ENCODE measurements around the gene SH3PXD2A. TPM values are rescaled to one million over a fixed set of nuclear protein-coding genes. Genes with fewer than 3 reads are reported as not detected.

Gene SH3PXD2A
- total RNA-seq, 4 donors from 2014 or later: 12.1 to 68.5 (median 21.7) TPM

- no peaks in the 10 kb centered on the region for H3K9me3 ChIP-seq
- no peaks in the 10 kb centered on the region for H3K27me3 ChIP-seq
- DNase-seq: no peak
- H3K4me1 ChIP-seq: peaks cover 0 to 26% (median 0%) of the 10 kb centered on the region in 4 donors
- H3K27ac ChIP-seq: peak overlapping the region in 3 of 4 donors; percentile 38 to 71 (median 62)
- H3K36me3 ChIP-seq: no peaks in the 10 kb centered on the region
- no peak overlapping the region for H3K4me3 ChIP-seq
- TF ChIP-seq, protein P1, sequence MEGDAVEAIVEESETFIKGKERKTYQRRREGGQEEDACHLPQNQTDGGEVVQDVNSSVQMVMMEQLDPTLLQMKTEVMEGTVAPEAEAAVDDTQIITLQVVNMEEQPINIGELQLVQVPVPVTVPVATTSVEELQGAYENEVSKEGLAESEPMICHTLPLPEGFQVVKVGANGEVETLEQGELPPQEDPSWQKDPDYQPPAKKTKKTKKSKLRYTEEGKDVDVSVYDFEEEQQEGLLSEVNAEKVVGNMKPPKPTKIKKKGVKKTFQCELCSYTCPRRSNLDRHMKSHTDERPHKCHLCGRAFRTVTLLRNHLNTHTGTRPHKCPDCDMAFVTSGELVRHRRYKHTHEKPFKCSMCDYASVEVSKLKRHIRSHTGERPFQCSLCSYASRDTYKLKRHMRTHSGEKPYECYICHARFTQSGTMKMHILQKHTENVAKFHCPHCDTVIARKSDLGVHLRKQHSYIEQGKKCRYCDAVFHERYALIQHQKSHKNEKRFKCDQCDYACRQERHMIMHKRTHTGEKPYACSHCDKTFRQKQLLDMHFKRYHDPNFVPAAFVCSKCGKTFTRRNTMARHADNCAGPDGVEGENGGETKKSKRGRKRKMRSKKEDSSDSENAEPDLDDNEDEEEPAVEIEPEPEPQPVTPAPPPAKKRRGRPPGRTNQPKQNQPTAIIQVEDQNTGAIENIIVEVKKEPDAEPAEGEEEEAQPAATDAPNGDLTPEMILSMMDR (IDR thresholded peaks at IDR 0.05): no peak
- TF ChIP-seq POLR2A (IDR thresholded peaks at IDR 0.05): no peak
Observed at GRCh38 chr10:103669243-103669929, 186.0 kb downstream of the SH3PXD2A start.

DNA sequence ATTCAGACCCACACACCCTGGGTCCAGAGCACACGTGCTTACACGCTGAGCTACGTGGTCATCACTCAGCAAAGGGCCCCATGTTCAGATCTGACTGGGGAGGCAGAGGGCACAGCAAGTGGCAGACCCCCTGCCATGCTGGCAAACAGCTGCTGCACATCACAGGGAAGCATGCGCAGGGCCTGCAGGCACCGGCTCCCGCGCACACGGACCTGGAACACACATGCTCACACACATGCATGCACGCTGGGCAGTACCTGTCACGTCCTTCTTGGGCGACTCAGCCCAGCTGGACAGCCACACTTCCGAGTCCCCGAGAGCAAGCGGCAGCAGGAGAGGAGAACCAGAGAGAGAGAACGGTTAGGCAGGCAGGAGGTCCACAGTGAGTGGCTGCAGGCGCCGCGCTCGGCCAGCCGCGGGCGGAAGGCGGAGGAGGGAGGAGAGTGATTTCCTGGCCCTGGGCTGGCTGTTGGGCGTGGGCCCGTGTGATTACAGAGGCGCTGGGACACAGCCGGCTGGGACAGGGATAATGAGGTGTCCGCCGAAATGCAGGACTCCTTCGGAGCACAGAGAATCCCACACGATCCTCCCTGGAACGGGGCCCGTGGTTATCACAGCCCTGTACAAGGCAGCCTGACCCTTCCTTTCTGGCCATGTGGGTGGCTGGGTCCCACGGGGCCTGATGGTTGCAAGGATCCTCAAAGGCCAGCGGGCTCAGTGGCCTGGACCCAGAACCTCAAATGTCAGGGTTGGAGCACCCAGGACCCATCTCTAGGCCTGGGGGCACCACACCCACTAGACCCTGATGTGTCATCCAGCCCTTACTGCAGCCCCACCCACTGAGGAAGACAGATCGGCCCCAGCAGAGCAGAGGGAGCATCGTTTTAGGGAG lies 186.8 kb downstream of the SH3PXD2A start:
- peak overlapping the region in 3 of 4 donors; percentile 38 to 71 (median 62) for H3K27ac ChIP-seq
- H3K4me1 ChIP-seq: peaks cover 0 to 30% (median 0%) of the 10 kb centered on the region in 4 donors
- no peak for TF ChIP-seq POLR2A (IDR thresholded peaks at IDR 0.05)
- TF ChIP-seq, protein P1 (IDR thresholded peaks at IDR 0.05): no peak
- H3K9me3 ChIP-seq: no peaks in the 10 kb centered on the region
- H3K27me3 ChIP-seq: no peaks in the 10 kb centered on the region
- no peaks in the 10 kb centered on the region for H3K36me3 ChIP-seq
- peak in 2 of 3 donors; percentile 64 to 71 for DNase-seq
- H3K4me3 ChIP-seq: peak overlapping the region in 1 of 4 donors; percentile 2

DNA sequence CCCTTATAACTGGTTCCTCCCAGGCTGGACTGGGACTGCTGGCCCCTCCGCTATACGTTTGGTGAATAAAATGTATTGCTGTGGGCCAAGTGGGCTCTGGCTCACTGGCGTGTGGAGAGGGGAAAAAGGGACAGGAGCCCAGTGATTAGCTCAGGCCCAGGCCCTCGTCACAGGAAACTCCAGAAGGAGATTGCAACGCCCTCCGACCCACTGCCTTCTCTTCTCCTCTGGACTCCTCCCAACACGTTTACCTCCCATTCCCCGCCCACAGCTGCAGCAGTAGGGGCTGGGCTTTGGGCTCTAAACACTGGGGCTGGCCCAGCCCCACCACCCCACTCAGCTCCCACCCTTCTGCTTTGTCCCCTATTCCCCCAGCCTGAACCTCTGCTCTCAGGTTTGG lies 188.0 kb downstream of the SH3PXD2A start:
- no peaks in the 10 kb centered on the region for H3K9me3 ChIP-seq
- H3K4me1 ChIP-seq: peaks cover 0 to 32% (median 0%) of the 10 kb centered on the region in 4 donors
- peak overlapping the region in 3 of 4 donors; percentile 38 to 71 (median 62) for H3K27ac ChIP-seq
- no peak overlapping the region for H3K4me3 ChIP-seq
- DNase-seq: no peak
- no peaks in the 10 kb centered on the region for H3K36me3 ChIP-seq
- TF ChIP-seq, protein P1 (IDR thresholded peaks at IDR 0.05): no peak
- TF ChIP-seq POLR2A (IDR thresholded peaks at IDR 0.05): no peak
- H3K27me3 ChIP-seq: no peaks in the 10 kb centered on the region

DNA sequence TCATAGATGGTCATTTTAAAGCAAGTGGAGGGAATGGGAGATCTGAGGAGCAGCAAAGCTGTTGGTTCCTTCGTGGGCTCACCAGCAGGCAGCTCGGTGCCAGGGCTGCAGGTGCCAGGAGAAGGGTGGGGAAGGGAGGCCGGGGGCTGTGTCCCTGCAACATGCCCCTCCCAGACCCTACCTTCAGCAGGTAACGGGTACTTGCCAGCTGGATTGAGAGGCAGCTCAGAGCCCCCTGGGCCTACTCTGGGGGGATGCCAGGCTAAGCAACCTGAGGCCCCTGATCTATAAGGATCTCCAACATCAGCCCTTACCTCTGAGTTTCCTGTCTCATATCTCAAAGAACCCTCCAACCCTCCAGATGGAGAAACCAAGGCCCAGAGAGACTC lies 188.6 kb downstream of the SH3PXD2A start:
- H3K27ac ChIP-seq: peak overlapping the region in 3 of 4 donors; percentile 14 to 71 (median 62)

DNA sequence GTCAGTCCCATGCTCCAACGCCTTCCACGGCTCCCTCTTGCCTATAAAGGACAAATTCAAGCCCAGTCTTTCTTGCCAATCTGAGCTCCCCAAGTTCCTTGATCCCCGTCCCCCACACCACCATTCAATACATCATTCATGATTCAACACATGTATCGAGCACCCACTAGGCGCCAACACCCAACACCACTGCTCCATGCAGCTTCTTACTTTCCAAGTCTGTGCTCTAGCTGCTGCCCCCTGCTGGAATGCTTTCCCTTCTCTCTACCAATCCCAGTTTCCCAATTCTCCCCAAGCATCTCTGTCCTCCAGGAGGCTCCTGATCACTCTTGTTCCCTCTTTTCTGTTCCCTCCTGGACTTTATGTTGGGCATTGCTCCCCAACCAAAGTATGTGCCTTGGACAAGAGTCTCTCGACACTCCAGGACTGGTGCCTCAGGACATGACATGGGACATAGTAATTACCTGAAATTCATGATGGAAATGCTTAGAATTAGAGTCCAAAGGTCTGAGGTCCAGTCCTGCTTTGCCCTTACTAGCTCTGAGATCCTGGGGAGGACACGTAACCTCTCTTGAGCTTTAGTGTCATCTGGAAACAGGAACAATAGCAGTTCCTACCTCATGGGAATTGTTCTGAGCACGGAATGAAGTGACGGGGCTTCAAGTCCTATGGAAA lies 189.2 kb downstream of the SH3PXD2A start:
- Histone ChIP-seq H3K4me3 (no peak overlapping the region), H3K9me3 (no peaks in the 10 kb centered on the region), H3K36me3 (no peaks in the 10 kb centered on the region), H3K27ac (no peak overlapping the region), H3K4me1 (peaks cover 0 to 35% (median 0%) of the 10 kb centered on the region in 4 donors), H3K27me3 (no peaks in the 10 kb centered on the region)
- TF ChIP-seq, protein P1 (IDR thresholded peaks at IDR 0.05): peak in 4 of 6 experiments; percentile 12 to 47 (median 38)
- TF ChIP-seq POLR2A (IDR thresholded peaks at IDR 0.05): no peak
- DNase-seq: peak in 2 of 3 donors; percentile 54 to 62

More for the DNA sequence above, 188.6 kb downstream of the SH3PXD2A start:
- DNase-seq: no peak
- Histone ChIP-seq H3K4me3 (no peak overlapping the region), H3K36me3 (no peaks in the 10 kb centered on the region), H3K4me1 (peaks cover 0 to 32% (median 0%) of the 10 kb centered on the region in 4 donors), H3K27me3 (no peaks in the 10 kb centered on the region), H3K9me3 (no peaks in the 10 kb centered on the region)
- no peak for TF ChIP-seq POLR2A (IDR thresholded peaks at IDR 0.05)
- TF ChIP-seq, protein P1 (IDR thresholded peaks at IDR 0.05): no peak

Measured in Peyer's patch (tissue), 4 donors.